Measurements from ENCODE around the gene RCAN3. TPM values are rescaled to one million over a fixed set of nuclear protein-coding genes. Genes with fewer than 3 reads are reported as not detected.
A peak's percentile ranks its signal among the peaks of the same experiment; 100 is the strongest.

RCAN3 gene
- total RNA-seq, 1 donor, result 11.7 TPM

DNA sequence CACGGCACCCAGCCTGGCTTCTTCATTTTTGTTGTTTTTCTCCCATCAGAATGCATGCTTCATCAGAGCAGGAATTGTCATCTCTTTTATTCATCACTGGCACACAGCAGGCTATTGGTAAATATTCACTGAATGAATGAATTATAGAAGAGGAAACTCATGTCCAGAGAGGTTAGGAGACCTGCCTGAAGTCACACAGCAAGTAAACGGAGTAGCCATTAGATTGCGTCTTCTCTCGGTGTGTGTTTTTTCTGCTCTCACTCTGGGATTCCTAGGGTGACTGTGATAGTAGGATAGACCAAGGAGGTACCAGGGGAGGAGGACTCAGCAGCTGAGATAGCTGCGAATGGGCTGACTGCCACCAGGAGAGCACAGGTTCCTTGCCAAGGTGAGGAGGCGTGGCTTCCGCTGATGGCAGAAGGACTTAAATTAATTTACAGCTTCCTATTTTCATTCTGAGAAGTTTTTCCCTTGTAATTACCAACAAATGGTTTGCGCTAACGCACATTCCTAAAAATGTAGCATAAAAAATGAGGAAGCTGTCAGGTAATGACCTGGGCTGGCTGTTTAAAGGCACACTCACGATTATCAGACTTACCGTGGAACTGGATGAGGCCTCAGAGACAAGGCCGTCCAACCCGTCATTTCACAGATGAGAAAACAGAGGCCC, 48.8 kb downstream of the RCAN3 start:
- TF ChIP-seq, protein P1, sequence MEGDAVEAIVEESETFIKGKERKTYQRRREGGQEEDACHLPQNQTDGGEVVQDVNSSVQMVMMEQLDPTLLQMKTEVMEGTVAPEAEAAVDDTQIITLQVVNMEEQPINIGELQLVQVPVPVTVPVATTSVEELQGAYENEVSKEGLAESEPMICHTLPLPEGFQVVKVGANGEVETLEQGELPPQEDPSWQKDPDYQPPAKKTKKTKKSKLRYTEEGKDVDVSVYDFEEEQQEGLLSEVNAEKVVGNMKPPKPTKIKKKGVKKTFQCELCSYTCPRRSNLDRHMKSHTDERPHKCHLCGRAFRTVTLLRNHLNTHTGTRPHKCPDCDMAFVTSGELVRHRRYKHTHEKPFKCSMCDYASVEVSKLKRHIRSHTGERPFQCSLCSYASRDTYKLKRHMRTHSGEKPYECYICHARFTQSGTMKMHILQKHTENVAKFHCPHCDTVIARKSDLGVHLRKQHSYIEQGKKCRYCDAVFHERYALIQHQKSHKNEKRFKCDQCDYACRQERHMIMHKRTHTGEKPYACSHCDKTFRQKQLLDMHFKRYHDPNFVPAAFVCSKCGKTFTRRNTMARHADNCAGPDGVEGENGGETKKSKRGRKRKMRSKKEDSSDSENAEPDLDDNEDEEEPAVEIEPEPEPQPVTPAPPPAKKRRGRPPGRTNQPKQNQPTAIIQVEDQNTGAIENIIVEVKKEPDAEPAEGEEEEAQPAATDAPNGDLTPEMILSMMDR (IDR thresholded peaks at IDR 0.05; ENCODE audit: insufficient read depth, low read depth, low read length), result no peak
- H3K4me3 ChIP-seq (ENCODE audit: low read depth, low read length), result no peak overlapping the region
- no peak for DNase-seq (ENCODE audit: low read depth)

DNA sequence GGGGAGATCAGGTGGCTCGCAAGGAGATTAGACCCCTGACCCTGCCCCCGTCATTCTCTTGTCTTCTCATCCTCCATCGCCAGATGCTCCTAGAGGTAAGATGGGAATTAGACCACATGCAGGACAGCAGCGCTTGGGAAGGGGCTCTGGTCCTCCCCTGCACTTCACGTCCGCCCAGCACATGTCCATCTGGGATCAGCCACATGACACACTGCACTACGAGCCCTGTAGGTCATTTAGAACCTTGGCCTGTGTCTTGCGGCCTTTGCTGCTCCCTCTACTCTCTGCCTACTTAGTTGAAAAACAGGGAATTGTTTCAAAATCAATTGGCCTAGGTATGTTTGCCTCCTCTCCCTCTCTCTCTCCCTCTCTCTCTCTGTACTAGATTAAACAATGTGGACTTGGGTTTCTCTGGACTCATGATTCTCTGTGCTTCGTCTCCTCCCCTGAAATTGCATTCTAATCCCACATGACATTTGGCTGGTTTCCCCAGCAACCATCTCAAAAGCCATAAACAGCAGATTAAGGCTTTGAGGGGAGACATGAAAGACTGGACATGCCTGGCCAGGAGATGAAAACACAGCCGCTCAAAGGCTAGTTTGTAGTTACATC, 49.4 kb downstream of the RCAN3 start:
- TF ChIP-seq, protein P1 (IDR thresholded peaks at IDR 0.05; ENCODE audit: insufficient read depth, low read depth, low read length), result no peak
- no peak overlapping the region for H3K4me3 ChIP-seq (ENCODE audit: low read depth, low read length)
- DNase-seq (ENCODE audit: low read depth), result peak; percentile 84

DNA sequence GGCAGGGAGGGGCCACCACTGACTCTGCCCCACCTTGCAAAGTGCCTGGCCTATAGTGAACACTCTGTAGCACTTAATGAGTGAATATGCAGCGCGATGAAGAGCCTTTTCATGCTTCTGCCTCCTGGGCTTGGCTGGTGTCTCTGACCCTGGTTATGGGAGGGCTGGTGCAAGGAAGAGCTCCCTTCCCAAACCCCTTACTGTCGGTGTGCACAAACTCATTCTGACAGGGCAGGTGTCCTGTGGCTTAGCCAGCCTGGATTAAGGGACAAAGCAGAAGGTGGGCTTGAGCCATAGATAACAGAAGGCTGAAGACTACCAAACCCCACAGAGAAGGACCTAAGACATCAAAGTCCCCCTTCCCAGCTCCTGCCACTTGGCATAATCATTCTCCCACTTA, 51.3 kb downstream of the RCAN3 start:
- H3K4me3 ChIP-seq (ENCODE audit: low read depth, low read length), result no peak overlapping the region
- TF ChIP-seq, protein P1 (IDR thresholded peaks at IDR 0.05; ENCODE audit: insufficient read depth, low read depth, low read length), result no peak
- DNase-seq (ENCODE audit: low read depth), result no peak

DNA sequence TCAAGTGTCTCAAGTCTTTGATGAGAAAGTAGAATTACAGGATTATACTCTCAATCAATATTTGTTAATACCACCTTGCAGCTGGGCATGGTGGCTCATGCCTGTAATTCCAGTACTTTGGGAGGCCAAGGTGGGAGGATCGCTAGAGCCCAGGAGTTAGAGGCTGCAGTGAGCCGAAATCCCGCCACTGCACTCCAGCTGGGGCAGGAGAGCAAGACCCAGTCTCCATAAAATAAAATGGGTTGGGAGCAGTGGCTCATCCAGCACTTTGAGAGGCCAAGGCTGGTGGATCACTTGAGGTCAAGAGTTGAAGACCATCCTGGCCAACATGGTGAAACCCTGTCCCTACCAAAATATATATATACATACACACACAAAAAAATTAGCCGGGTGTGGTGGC, 52.1 kb downstream of the RCAN3 start:
- no peak for DNase-seq (ENCODE audit: low read depth)
- TF ChIP-seq, protein P1 (IDR thresholded peaks at IDR 0.05; ENCODE audit: insufficient read depth, low read depth, low read length), result no peak
- H3K4me3 ChIP-seq (ENCODE audit: low read depth, low read length), result no peak overlapping the region

DNA sequence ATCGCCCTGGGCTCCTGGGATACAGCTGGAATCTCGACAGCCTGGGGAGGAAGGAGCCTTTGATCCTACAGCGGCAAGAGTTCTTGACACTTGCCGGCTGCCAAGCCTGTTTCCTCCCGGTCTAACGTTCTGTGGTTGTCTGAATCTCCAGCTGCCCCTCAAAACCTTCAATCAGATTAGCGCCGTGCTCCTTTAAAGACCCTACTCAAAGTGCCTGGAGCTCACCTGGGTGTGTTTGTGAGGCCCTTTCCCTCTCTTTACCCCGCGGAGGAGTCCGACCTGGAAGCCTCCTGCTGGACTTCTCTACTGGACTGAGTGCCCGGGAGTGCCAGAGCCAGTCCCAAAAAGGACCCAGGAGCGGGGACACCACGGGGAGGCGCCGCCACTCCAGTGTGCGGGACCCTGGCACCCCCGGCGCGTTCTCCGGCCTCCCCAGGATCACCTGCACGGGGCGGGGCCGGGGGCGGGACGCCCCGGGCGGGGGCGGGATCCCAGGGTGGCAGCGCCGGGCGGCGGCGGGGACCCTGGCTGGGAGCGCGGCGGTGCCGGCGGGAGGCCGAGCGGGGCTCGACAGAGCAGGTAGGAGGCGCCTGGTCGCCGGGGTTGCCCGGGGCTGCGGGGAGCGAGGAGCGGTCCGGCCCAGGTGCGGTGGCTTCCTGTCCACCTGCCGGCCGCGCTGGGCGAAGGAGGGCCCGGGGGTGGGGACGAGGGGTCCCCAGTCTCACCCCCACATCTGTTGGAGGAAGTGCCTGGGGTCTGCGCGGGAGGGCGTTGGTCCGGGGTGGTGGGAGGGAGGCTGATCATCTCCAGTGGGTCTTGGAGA, 53.2 kb downstream of the RCAN3 start, which contains the start of gene NCMAP:
TSS of gene NCMAP (plus strand) at position 497 of the 823 bp plus-strand sequence. CDS start 39,344 bp downstream, outside the sequence.
- H3K4me3 ChIP-seq (ENCODE audit: low read depth, low read length), result no peak within 1 kb of the TSS
- no peak for DNase-seq (ENCODE audit: low read depth)
- TF ChIP-seq, protein P1 (IDR thresholded peaks at IDR 0.05; ENCODE audit: insufficient read depth, low read depth, low read length), result no peak

DNA sequence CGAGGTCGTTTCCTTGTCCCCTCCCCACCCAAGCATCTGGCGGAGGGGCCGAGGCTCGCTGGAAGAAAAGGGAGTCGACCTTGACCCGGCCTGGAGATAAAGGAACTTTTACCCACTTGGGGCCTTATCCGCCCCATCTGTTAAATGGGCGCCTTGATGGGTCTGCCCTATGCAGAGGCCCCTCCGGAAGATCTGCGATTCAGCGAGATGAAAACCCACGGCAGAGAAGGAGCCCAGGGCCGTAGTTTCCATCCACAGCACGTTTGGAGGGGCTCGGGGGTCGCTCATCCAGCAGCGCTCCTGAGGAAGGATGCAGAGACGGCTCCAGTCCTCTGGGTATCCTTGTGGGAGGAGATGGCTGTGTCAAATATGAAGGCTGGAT, 53.8 kb downstream of the RCAN3 start:
- TF ChIP-seq, protein P1 (IDR thresholded peaks at IDR 0.05; ENCODE audit: insufficient read depth, low read depth, low read length), result no peak
- DNase-seq (ENCODE audit: low read depth), result no peak

More for the DNA sequence above, 53.8 kb downstream of the RCAN3 start:
- no peak overlapping the region for H3K4me3 ChIP-seq (ENCODE audit: low read depth, low read length)

Measured in fibroblast of villous mesenchyme (primary cell).